HEK293T (cell line): ENCODE data around the gene MRPL38.

Source experiments
- CTCF ChIA-PET: fragments of 350-600 bp; formaldehyde crosslinking; extraction: SDS; loops from one replicate; lab custom pipeline; 2021; ENCODE audit warnings: antibody characterized with exemption, inconsistent platforms; lab: Yijun Ruan, JAX
- POLR2A ChIA-PET: fragments of 350-600 bp; formaldehyde crosslinking; extraction: SDS; loops from one replicate; lab custom pipeline; 2020; ENCODE audit warnings: antibody characterized with exemption, inconsistent platforms; lab: Yijun Ruan, JAX
- DNase-seq: peaks from one replicate; pipeline ENCODE4 v3.0.0; 2012; ENCODE audit warnings: mixed read lengths; ENCODE audit errors: extremely low spot score
- CTBP1 ChIP-seq: fragments of 450-650 bp; IDR thresholded peaks from 2 replicates; pipeline ENCODE4 v1.6.1; 2016; ENCODE audit warnings: borderline replicate concordance
- LEF1 ChIP-seq: fragments of 450-650 bp; IDR thresholded peaks from 2 replicates; pipeline ENCODE4 v1.6.1; 2017; ENCODE audit warnings: mild to moderate bottlenecking, borderline replicate concordance
- SP1 ChIP-seq: fragments of 450-650 bp; IDR thresholded peaks from 2 replicates; pipeline ENCODE4 v1.6.1; 2017
- ZNF384 ChIP-seq: fragments of 450-650 bp; IDR thresholded peaks from 2 replicates; pipeline ENCODE4 v1.6.1; 2016

MRPL38 gene

GRCh38 chr17:75849279-75849646, 55.4 kb downstream of the MRPL38 start:
- DNase-seq, result no peak
- ChIA-PET POLR2A (interaction anchor here (1.4 to 2.7 kb wide), 2 partner anchors 10 to 69 kb away, joined by 3 to 14 read pairs; a partner anchor contains a TSS), CTCF (interaction anchor here (0.6 to 2.0 kb wide), 2 partner anchors 9 to 13 kb away, joined by 3 to 12 read pairs; no protein-coding TSS in a partner anchor)
- TF ChIP-seq LEF1 (no peak), ZNF384 (no peak), CTBP1 (no peak), SP1 (no peak)
